HG02678 (cell line): Measurements from ENCODE around the gene TMEM184B.
A peak's percentile ranks its signal among the peaks of the same experiment; 100 is the strongest.

Experiments used
- ATAC-seq: cut with Tn5 transposase; IDR thresholded peaks from one replicate; pipeline ENCODE4 v1.9.1; 2021; ENCODE audit warnings: mild to moderate bottlenecking, moderate library complexity; ENCODE audit not compliant: unreplicated experiment

The TMEM184B gene

GRCh38 chr22:38282397-38282796, 9.6 kb upstream of the TMEM184B start:
- ATAC-seq: no peak

GRCh38 chr22:38276166-38276565, 3.4 kb upstream of the TMEM184B start:
- peak; percentile 44 for ATAC-seq

- no peak for ATAC-seq
Observed at GRCh38 chr22:38273135-38273826, 471 bp upstream of the TMEM184B start.

- no peak for ATAC-seq
Observed at GRCh38 chr22:38271927-38272372, 860 bp downstream of the TMEM184B start.

- no peak for ATAC-seq
Observed at GRCh38 chr22:38271101-38271500, 1.7 kb downstream of the TMEM184B start.

GRCh38 chr22:38270091-38270992, 2.5 kb downstream of the TMEM184B start:
- ATAC-seq: no peak

GRCh38 chr22:38269466-38269865, 3.3 kb downstream of the TMEM184B start:
- no peak for ATAC-seq

GRCh38 chr22:38267086-38267485, 5.7 kb downstream of the TMEM184B start:
- no peak for ATAC-seq

- ATAC-seq: no peak
Observed at GRCh38 chr22:38266120-38266519, 6.7 kb downstream of the TMEM184B start.

GRCh38 chr22:38264322-38264843, 8.4 kb downstream of the TMEM184B start:
- ATAC-seq: no peak

- no peak for ATAC-seq
Observed at GRCh38 chr22:38262051-38262795, 10.6 kb downstream of the TMEM184B start.

GRCh38 chr22:38260761-38261681, 11.8 kb downstream of the TMEM184B start:
- peak; percentile 9 for ATAC-seq

GRCh38 chr22:38259370-38259769, 13.4 kb downstream of the TMEM184B start:
- ATAC-seq: no peak

GRCh38 chr22:38258895-38259294, 13.9 kb downstream of the TMEM184B start:
- no peak for ATAC-seq

GRCh38 chr22:38257650-38258250, 15.1 kb downstream of the TMEM184B start:
- ATAC-seq: no peak

- no peak for ATAC-seq
Observed at GRCh38 chr22:38257181-38257580, 15.6 kb downstream of the TMEM184B start.

- ATAC-seq: no peak
Observed at GRCh38 chr22:38255697-38256096, 17.1 kb downstream of the TMEM184B start.

- no peak for ATAC-seq
Observed at GRCh38 chr22:38251341-38251692, 21.5 kb downstream of the TMEM184B start.

- ATAC-seq: no peak
Observed at GRCh38 chr22:38250643-38251340, 22.0 kb downstream of the TMEM184B start.
